HEK293T (cell line): ENCODE results near the gene EFCAB13.

ENCODE experiments used
- BHLHE40 ChIP-seq: fragments of 450-650 bp; IDR thresholded peaks from 2 replicates; pipeline ENCODE4 v1.6.1; 2016; ENCODE audit warnings: mild to moderate bottlenecking, moderate library complexity, borderline replicate concordance
- FOXK2 ChIP-seq: fragments of 450-650 bp; IDR thresholded peaks from 2 replicates; pipeline ENCODE4 v1.6.1; 2016; ENCODE audit warnings: mild to moderate bottlenecking
- FOXM1 ChIP-seq: fragments of 450-650 bp; IDR thresholded peaks from 2 replicates; pipeline ENCODE4 v1.6.1; 2017; ENCODE audit warnings: mild to moderate bottlenecking, borderline replicate concordance
- HDGF ChIP-seq: fragments of 450-650 bp; IDR thresholded peaks from 2 replicates; pipeline ENCODE4 v1.6.1; 2017; ENCODE audit warnings: antibody characterized with exemption, borderline replicate concordance
- LEF1 ChIP-seq: fragments of 450-650 bp; IDR thresholded peaks from 2 replicates; pipeline ENCODE4 v1.6.1; 2017; ENCODE audit warnings: mild to moderate bottlenecking, borderline replicate concordance
- NFRKB ChIP-seq: fragments of 450-650 bp; IDR thresholded peaks from 2 replicates; pipeline ENCODE4 v1.6.1; 2016; ENCODE audit warnings: mild to moderate bottlenecking, moderate library complexity
- SP1 ChIP-seq: fragments of 450-650 bp; IDR thresholded peaks from 2 replicates; pipeline ENCODE4 v1.6.1; 2017
- ZNF384 ChIP-seq: fragments of 450-650 bp; IDR thresholded peaks from 2 replicates; pipeline ENCODE4 v1.6.1; 2016

GRCh38 chr17:47325176-47325575 is 1.4 kb downstream of the EFCAB13 start:
- no peak for TF ChIP-seq BHLHE40
- TF ChIP-seq NFRKB = no peak
- no peak for TF ChIP-seq LEF1
- no peak for TF ChIP-seq HDGF
- TF ChIP-seq SP1 = no peak
- TF ChIP-seq FOXK2 = no peak
- no peak for TF ChIP-seq FOXM1
- no peak for TF ChIP-seq ZNF384
